22Rv1 (cell line): ENCODE data around the gene SLC2A9.

Experiments
- CTCF ChIP-seq: fragments of 450-650 bp; IDR thresholded peaks from 2 replicates; pipeline ENCODE4 v1.5.1; 2017; ENCODE audit warnings: mild to moderate bottlenecking
- ZFX ChIP-seq: fragments of 450-650 bp; IDR thresholded peaks from 2 replicates; pipeline ENCODE4 v1.6.1; 2017; ENCODE audit warnings: antibody characterized with exemption, borderline replicate concordance

GRCh38 chr4:9949573-9949972 is 71.7 kb downstream of the SLC2A9 start:
- TF ChIP-seq CTCF = no peak
- TF ChIP-seq ZFX = no peak
